ENCODE data around the gene LDB3.

The LDB3 gene

GRCh38 chr10:86742230-86742629 lies 73.9 kb downstream of the LDB3 start:
- no peak for DNase-seq

- no peak for DNase-seq
These were observed 75.9 kb downstream of the LDB3 start for GRCh38 chr10:86744067-86744725.

GRCh38 chr10:86747796-86748581 lies 79.7 kb downstream of the LDB3 start:
- DNase-seq, result no peak

GRCh38 chr10:86749854-86750253 lies 81.5 kb downstream of the LDB3 start:
- no peak for DNase-seq

GRCh38 chr10:86751477-86751876 lies 83.2 kb downstream of the LDB3 start:
- no peak for DNase-seq

- no peak for DNase-seq
These were observed 84.0 kb downstream of the LDB3 start for GRCh38 chr10:86752311-86752710.

GRCh38 chr10:86753051-86753450 lies 84.7 kb downstream of the LDB3 start:
- DNase-seq, result no peak

- no peak for DNase-seq
These were observed 85.5 kb downstream of the LDB3 start for GRCh38 chr10:86753638-86754434.

- no peak for DNase-seq
These were observed 87.1 kb downstream of the LDB3 start for GRCh38 chr10:86755454-86755739.

- peak; percentile 90 for DNase-seq
These were observed 87.6 kb downstream of the LDB3 start for GRCh38 chr10:86755740-86756510.

GRCh38 chr10:86756511-86757112 lies 88.3 kb downstream of the LDB3 start, which contains the start of gene BMPR1A:
TSS of gene BMPR1A (plus strand) at chr10:86756619. CDS start at chr10:86876019, 119,400 bp downstream.
- DNase-seq, result no peak

- peak; percentile 9 for DNase-seq
These were observed 89.0 kb downstream of the LDB3 start for GRCh38 chr10:86757113-86757972.

GRCh38 chr10:86758189-86759072 lies 90.1 kb downstream of the LDB3 start:
- no peak for DNase-seq

- no peak for DNase-seq
These were observed 90.9 kb downstream of the LDB3 start for GRCh38 chr10:86759073-86759672.

GRCh38 chr10:86763404-86763803 lies 95.1 kb downstream of the LDB3 start:
- no peak for DNase-seq

- DNase-seq, result no peak
These were observed 97.2 kb downstream of the LDB3 start for GRCh38 chr10:86765548-86765947.

- no peak for DNase-seq
These were observed 100.2 kb downstream of the LDB3 start for GRCh38 chr10:86768412-86769062.

- DNase-seq, result no peak
These were observed 101.7 kb downstream of the LDB3 start for GRCh38 chr10:86769991-86770390.

GRCh38 chr10:86770412-86770960 lies 102.2 kb downstream of the LDB3 start:
- DNase-seq, result no peak

Data from CD4-positive, alpha-beta T cell treated with Interleukin-21 for 1 hour (primary cell).